Measurements from ENCODE around the gene CDC42SE2. TPM values are rescaled to one million over a fixed set of nuclear protein-coding genes. Genes with fewer than 3 reads are reported as not detected.
"Not testable (repeated sequence)": the region's sequence is repeated elsewhere in the genome, so short reads cannot be mapped to it uniquely, and the experiment has no call there.

CDC42SE2 gene
- total RNA-seq, 2 experiments from 2014 or later: 105 to 106 TPM

DNA sequence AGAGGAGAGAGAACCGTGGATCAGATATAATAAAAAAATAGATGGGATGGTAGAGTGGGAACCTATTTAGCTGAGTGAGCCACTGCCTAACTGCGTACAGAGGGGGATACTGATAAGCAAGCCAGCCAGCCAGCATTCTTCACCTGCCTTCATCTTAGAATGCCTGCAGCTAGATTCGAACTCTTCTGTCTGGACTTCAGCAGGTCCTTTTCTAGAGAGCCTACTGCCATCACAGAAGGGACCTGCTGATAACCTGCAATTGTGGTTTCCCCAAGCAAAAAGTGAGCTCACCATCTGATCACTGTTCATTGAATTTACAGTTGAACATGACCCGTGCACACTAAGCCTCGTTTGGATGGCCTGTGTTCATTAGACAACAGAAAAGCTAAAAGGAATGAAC is 109.4 kb downstream of the CDC42SE2 start:
- ChIA-PET CTCF (interaction anchor here (0.7 to 2.8 kb wide), 4 partner anchors 9 to 83 kb away, joined by 3 to 16 read pairs (median 4); no protein-coding TSS in a partner anchor), POLR2A (interaction anchor here (0.5 to 0.6 kb wide), 2 partner anchors 26 to 185 kb away, joined by 3 read pairs; no protein-coding TSS in a partner anchor)

DNA sequence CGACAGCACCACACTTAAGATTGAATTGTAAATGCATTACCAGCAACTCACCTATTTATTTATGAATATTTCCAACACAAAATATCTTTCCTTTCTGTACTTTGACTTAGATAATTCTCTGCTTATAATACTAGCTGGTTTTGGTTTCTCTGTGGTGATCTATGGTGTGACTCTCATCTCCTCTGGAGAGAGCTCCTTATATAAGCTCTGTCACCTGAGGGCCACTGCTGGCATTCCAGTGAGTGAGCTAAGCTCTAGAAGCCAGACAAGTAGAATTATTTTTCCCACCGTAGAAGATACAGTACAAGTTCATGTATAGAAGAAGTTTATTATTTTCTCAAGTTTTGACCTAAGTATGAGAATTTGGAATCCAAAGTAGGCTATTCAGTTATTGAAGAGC is 111.5 kb downstream of the CDC42SE2 start:
- CTCF ChIA-PET: interaction anchor here (0.6 to 1.2 kb wide), 2 partner anchors 9 to 24 kb away, joined by 3 to 4 read pairs; no protein-coding TSS in a partner anchor
- POLR2A ChIA-PET: interaction anchor here (0.9 to 1.3 kb wide), 2 partner anchors 9 to 122 kb away, joined by 3 to 6 read pairs; no protein-coding TSS in a partner anchor

DNA sequence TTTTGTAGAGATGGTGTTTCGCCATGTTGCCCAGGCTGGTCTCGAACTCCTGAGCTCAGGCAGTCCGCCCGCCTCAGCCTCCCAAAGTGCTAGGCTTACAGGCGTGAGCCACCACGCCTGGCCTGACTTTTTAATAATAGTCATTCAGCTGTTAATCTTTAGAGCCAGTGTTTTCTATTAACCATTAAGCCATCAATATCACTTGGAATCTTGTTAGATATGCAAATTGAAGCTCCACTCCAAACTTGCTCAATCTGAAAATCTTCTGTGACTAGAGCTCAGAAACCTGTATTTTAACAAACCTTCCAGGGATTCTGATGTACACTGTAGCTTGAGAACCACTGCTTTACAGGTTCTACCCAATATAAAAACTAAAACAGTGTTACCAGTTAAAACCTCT is 113.5 kb downstream of the CDC42SE2 start:
- ChIA-PET CTCF (interaction anchor here (1.4 kb wide), 1 partner anchor 114 kb away, joined by 5 read pairs; no protein-coding TSS in a partner anchor), POLR2A (interaction anchor here (0.6 to 1.7 kb wide), 2 partner anchors 110 to 212 kb away, joined by 4 to 7 read pairs; partner anchors contain the start of gene HINT1)

GRCh38 chr5:131377785-131378325 is 114.0 kb downstream of the CDC42SE2 start:
- CTCF ChIA-PET: interaction anchor here (1.4 kb wide), 1 partner anchor 115 kb away, joined by 5 read pairs; no protein-coding TSS in a partner anchor

GRCh38 chr5:131378721-131379541 is 115.1 kb downstream of the CDC42SE2 start:
- ChIA-PET POLR2A (interaction anchor here (0.5 to 1.7 kb wide), 6 partner anchors 20 to 214 kb away, joined by 3 to 5 read pairs (median 3); partner anchors contain the start of gene HINT1), CTCF (interaction anchor here (0.9 kb wide), 1 partner anchor 10 kb away, joined by 3 read pairs; no protein-coding TSS in a partner anchor)

More at GRCh38 chr5:131377785-131378325, 114.0 kb downstream of the CDC42SE2 start:
- POLR2A ChIA-PET: interaction anchor here (0.5 to 1.7 kb wide), 3 partner anchors 92 to 213 kb away, joined by 4 to 7 read pairs (median 5); partner anchors contain the start of gene HINT1

- POLR2A ChIA-PET: interaction anchor here (0.6 to 1.3 kb wide), 5 partner anchors 12 to 115 kb away, joined by 3 to 4 read pairs (median 3); no protein-coding TSS in a partner anchor
- CTCF ChIA-PET: no interaction called here
These were observed 115.9 kb downstream of the CDC42SE2 start for GRCh38 chr5:131379723-131380122.

- POLR2A ChIA-PET: interaction anchor here (0.6 kb wide), 1 partner anchor 11 kb away, joined by 4 read pairs; no protein-coding TSS in a partner anchor
- CTCF ChIA-PET: not testable (repeated sequence)
These were observed 116.4 kb downstream of the CDC42SE2 start for GRCh38 chr5:131380238-131380637.

DNA sequence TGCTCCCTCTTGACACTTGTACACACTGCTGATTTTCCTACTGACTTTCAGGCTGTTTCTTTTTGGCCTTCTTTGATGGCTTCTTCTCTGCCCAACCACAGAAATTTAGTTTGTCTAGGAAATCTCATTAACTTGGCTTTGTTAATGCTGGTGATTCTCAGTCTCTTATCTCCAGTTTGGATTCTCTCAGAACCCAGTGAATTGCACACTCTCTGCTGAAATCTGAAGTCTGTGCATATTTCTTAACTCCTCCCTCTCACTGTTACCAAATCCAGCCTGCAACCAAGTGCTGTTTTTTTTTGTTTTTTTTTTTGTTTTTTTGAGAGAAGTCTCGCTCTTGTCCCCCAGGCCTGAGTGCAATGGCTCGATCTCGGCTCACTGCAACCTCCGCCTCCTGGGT is 117.2 kb downstream of the CDC42SE2 start:
- ChIA-PET CTCF (interaction anchor here (2.8 kb wide), 1 partner anchor 8 kb away, joined by 16 read pairs; no protein-coding TSS in a partner anchor), POLR2A (interaction anchor here (1.3 to 2.1 kb wide), 3 partner anchors 117 to 216 kb away, joined by 4 to 5 read pairs (median 5); partner anchors contain the start of genes CDC42SE2 and HINT1)

DNA sequence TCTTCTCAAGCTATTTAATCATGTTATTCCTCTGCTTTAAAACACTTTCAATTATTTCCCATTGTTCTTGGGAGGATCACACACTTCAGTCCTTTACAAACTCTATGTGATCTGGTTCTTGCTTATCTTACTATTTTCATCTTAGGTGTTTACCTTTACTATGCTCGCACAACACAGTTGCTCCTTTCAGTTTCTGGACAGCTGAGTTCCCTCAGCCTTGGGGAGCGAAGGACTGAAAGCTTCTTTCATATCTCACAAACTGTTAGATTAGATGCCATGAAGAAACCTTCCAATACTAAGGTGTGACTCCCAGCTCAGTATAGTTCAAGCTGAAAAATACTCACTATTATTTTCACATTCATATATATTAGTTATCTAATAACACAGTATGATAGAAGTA is 117.9 kb downstream of the CDC42SE2 start:
- ChIA-PET POLR2A (interaction anchor here (0.6 to 2.1 kb wide), 7 partner anchors 14 to 216 kb away, joined by 3 to 6 read pairs (median 4); partner anchors contain the start of genes CDC42SE2 and HINT1), CTCF (interaction anchor here (0.6 to 2.8 kb wide), 8 partner anchors 9 to 117 kb away, joined by 3 to 16 read pairs (median 3); partner anchors contain the start of gene CDC42SE2)

DNA sequence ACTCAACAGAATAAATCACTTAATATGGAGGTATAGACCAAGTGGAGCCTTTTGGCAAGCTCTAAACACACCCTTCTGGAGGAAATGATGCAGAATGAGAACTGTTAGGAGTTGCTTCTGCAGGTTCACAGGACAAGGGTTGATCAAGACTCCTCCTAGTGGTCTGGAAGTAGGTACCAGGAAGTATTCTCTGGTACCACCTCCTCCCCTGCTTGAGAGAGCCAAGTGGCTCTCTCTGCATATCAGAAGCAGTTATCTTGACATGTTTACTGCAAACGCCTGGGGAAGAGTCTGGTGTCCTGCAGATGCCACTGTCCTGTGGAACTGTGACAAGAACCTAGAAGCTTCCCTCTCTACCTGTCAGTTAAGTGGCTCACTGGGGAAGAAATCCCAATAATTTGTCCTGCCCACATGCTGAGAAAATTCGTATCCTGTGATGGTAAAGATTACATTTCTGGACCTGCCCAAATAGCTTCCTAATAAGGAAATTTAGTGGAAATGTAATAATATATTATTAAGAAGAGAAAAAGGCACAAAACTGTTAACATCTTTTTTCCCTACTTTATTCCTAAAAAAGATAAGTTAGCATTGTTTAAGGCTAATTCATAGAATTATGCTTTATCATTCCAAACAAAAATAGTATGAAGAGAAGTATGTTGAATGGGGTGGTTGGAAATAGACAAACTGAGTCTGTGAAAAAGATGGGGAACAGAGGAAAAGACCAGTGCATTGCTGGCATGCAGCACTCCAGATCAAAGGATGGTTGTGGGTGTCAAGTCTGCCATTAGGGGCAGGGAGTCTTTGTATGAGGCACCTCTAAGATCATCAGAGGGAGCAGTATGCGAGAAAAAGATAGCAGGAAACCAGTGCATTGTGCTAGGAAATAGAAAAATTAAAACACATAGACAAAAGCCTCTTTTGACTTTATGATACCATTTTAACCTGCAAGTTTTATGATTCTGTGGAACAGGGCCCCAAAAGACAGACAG is 118.8 kb downstream of the CDC42SE2 start:
- POLR2A ChIA-PET: interaction anchor here (0.5 to 2.1 kb wide), 9 partner anchors 13 to 130 kb away, joined by 3 to 6 read pairs (median 5); partner anchors contain the start of gene CDC42SE2
- CTCF ChIA-PET: interaction anchor here (0.8 to 2.8 kb wide), 7 partner anchors 10 to 118 kb away, joined by 3 to 16 read pairs (median 3); partner anchors contain the start of gene CDC42SE2

DNA sequence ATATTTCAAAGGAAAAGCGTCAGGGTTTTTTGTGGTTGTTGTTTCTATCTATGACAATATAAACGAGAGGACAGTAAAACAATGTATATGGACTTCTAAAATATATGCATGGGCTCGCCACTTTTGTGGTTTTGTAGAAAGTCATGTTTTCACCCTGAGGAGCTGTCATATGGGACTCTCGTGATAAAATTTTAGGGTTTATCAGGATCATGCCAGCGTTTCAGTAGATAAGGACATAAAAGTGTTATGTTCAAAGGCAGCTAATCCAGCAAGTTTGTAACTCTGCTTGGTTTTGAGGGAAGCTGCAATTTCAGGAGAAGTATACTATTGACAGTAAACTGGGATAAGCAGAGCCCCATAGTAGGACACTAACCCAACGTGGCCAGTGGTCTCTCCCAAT is 120.3 kb downstream of the CDC42SE2 start:
- ChIA-PET CTCF (interaction anchor here (0.8 to 1.7 kb wide), 4 partner anchors 9 to 119 kb away, joined by 3 to 4 read pairs (median 3); no protein-coding TSS in a partner anchor), POLR2A (interaction anchor here (0.5 to 1.5 kb wide), 6 partner anchors 9 to 130 kb away, joined by 3 to 6 read pairs (median 4); no protein-coding TSS in a partner anchor)

DNA sequence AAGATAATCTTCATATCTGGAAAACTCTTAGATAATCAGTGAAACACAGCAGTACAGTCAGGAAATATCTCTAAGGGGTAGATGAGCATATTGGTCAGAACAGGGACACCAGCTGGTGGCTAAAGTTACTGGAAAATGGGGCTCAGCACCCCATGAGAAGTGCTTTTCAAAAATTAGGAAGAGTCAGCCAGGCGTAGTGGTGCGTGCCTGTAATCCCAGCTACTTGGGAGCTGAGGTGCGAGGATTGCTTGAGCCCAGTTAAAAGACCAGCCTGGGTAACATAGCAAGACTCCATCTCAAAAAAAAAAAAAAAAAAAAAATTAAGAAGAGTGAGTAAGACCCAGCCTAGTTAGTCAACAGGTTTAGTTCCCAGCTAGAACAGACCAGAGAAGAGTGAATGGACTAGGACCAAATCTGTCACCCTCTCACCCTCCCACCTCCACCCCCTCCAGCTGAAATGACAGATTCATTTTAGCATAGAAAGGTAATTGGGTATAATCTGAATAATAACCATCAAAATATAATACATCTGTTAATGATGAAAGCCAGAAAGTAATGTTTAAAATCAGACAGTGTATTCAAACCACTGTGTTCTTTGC is 120.9 kb downstream of the CDC42SE2 start:
- CTCF ChIA-PET: interaction anchor here (0.7 to 1.7 kb wide), 7 partner anchors 9 to 120 kb away, joined by 3 to 4 read pairs (median 3); no protein-coding TSS in a partner anchor
- POLR2A ChIA-PET: interaction anchor here (0.5 to 1.5 kb wide), 6 partner anchors 9 to 130 kb away, joined by 4 to 6 read pairs (median 4); no protein-coding TSS in a partner anchor

DNA sequence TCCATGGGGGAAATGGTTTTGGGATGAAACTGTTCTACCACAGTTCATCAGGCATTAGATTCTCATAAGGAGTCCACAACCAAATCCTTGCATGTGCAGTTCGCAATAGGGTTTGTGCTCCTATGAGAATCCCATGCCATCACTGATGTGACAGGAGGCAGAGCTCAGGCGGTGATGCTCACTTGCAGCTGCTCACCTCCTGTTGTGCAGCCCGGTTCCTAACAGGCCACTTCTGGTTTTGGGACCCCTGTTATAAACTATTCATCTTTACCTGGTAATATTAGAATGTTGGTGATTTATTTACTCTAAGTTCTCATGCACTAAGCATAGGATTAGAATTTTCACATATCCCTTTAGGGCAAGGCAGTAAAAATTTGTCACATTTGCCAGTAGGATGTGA is 122.3 kb downstream of the CDC42SE2 start:
- ChIA-PET CTCF (no interaction called here), POLR2A (no interaction called here)

DNA sequence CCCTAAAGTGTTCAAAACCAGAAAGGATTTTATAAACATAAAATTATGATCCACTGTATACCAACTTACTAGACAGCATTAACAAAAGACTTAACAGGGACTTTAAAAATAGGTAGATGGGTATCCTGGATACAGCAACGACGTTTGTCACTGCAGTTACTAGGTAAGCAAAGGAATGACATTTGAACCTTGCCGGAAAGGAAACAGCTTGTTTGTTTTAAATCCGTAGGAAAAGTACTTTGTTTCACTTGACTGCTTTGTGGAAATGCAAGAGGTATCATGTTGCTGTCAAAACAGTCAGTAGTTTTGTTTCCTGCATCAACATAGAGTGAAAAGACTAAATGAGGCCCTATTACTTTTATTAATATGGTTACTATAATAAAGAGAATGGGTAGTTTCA is 122.9 kb downstream of the CDC42SE2 start:
- ChIA-PET POLR2A (interaction anchor here (1.0 kb wide), 1 partner anchor 109 kb away, joined by 3 read pairs; no protein-coding TSS in a partner anchor), CTCF (no interaction called here)

- ChIA-PET CTCF (interaction anchor here (0.9 kb wide), 1 partner anchor 66 kb away, joined by 3 read pairs; no protein-coding TSS in a partner anchor), POLR2A (interaction anchor here (1.0 kb wide), 1 partner anchor 109 kb away, joined by 3 read pairs; no protein-coding TSS in a partner anchor)
These were observed 123.4 kb downstream of the CDC42SE2 start for GRCh38 chr5:131387255-131387654.

GRCh38 chr5:131389096-131389868 is 125.4 kb downstream of the CDC42SE2 start:
- POLR2A ChIA-PET: interaction anchor here (0.5 to 0.8 kb wide), 3 partner anchors 60 to 186 kb away, joined by 3 read pairs; no protein-coding TSS in a partner anchor
- CTCF ChIA-PET: interaction anchor here (0.9 kb wide), 2 partner anchors 10 to 103 kb away, joined by 3 read pairs; no protein-coding TSS in a partner anchor

Data from activated CD8-positive, alpha-beta memory T cell treated with anti-CD3 and anti-CD28 coated beads for 36 hours (primary cell).